GM21576 (cell line): Measurements from ENCODE around the gene MAGI2.
"Not testable (repeated sequence)": the region's sequence is repeated elsewhere in the genome, so short reads cannot be mapped to it uniquely, and the experiment has no call there.

Experiments
- ATAC-seq: cut with Tn5 transposase; IDR thresholded peaks from one replicate; pipeline ENCODE4 v1.9.1; 2021; ENCODE audit warnings: mild to moderate bottlenecking, moderate library complexity; ENCODE audit not compliant: unreplicated experiment

Gene MAGI2

DNA sequence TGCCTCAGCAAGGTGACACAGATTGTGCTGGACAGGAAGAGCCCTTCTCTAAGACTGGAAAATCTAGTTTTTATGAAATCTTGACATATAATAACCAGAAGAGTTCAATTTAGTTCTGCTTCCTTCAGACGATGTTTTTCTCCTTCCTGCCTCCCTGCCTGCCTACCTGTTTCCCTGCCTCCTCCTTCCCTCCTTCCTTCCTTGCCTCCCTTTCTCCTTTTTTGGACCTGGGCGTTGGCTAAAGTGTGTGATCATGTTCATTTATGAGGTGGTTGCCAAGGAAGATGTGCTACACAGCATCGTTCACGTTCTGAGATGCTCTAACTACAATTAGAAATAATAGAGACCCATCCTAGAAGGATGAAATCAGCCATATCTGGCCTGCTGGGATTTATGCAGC, 1430.3 kb downstream of the MAGI2 start:
- no peak for ATAC-seq

DNA sequence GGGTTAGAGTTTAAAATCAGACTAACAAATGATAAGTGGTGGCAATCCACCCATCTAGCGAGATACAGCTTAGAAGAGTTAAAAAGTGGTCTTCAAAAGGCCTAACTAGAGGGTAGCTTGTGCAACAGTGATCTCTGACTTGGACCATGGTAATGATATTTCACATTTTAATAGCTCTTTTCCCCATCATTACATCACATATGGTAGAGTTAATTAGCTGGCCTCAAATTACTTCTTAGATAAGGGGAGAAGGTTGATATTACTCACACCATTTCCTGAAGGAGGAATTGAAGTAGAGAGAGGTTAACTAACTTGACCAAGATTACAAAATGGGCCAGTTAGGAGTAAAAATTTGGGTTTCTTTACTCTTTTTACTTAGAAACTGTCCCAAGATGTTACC, 1431.3 kb downstream of the MAGI2 start:
- ATAC-seq: no peak

- ATAC-seq: no peak
These were observed 1432.6 kb downstream of the MAGI2 start for GRCh38 chr7:78020874-78021249.

DNA sequence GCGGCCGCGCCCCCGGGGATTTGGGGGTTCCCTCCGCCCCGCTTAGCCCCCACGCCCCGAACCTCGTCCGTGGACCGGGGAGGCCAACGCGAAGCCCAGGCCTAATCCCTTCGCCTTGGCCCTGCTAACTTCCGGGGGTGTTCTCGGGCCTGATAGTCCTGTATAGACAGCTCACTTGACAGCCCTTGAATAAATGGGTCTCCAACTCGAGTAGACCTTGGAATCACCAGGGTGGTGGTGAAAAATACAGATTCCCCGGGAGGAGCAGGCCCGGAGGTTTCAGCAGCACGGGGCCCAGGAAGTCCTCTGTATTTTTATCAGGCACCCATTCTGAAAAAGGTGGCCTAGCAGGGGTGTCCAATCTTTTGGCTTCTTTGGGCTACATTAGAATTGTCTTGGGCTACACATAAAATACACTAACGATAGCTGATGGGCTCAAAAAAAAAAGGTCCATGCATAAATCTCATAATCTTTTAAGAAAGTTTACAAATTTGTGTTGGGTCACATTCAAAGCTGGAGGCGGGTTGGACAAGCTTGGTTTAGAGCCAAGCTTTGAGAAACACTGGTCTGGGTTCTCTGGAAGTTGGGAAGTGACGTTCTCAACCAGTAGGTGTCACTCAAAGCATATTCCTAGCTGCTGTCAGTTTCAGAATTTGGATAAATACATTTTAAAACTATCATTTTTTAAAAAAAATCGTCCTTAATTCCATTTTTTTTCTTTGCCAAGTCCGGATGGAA, 1433.2 kb downstream of the MAGI2 start:
- ATAC-seq: peak; percentile 46

DNA sequence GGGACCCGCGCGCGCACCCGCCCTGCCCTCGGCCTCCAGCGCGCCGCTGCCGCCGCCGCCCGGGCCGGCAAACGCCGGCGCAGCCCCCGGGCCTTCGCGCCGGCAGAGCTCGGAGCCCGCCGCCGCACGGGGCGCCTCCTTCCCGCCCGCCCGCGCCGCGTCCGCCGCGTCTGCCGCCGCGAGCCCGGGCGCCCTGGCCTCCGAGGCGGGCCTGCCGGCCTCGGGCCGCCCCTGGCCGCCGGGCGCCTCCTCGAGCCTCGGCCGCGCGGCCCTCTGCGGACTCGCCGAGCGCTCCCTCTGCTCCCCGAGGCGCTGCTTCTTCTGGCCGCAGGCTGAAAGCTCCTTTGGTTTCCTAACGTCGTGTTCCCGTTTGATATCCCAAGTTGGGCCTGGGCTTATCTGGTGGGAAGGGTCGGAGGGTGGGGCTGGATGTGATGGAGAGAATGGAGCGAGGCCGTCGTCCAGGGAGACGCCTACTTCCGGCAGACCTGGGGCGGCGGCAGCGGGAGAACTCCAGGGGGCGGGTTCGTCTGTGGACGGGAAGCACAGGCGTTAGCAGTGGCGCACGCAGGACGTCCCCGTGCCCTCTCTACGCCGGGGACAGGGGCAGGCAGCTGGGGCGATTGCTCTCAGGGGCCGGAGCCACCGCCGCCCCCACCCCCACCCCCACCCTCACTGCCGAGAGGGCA, 1433.9 kb downstream of the MAGI2 start:
- peak; percentile 94 for ATAC-seq

- peak; percentile 9 for ATAC-seq
These were observed 1434.6 kb downstream of the MAGI2 start for GRCh38 chr7:78018641-78019446.

- no peak for ATAC-seq
These were observed 1435.8 kb downstream of the MAGI2 start for GRCh38 chr7:78017591-78018100.

- no peak for ATAC-seq
These were observed 1437.8 kb downstream of the MAGI2 start for GRCh38 chr7:78015574-78016260.

DNA sequence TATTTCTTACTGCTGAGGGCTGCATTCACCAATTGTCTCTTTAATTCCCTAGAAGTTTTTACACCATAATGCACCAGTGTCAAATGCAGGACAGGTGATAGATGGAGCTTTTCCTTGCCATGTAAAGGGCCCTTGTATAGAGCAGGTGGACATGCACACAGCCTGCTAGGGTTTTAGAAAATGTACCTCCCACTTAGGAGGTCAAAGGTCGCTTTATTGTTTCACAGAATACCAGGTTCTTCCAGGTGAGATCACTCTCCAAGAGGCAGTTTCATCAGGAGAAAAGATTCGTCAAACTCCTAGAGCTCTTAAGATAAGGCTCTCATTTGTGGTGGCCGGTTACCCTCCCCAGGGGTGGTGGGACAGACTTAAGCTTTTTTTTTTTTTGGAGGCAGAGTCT, 1439.1 kb downstream of the MAGI2 start:
- ATAC-seq: no peak

DNA sequence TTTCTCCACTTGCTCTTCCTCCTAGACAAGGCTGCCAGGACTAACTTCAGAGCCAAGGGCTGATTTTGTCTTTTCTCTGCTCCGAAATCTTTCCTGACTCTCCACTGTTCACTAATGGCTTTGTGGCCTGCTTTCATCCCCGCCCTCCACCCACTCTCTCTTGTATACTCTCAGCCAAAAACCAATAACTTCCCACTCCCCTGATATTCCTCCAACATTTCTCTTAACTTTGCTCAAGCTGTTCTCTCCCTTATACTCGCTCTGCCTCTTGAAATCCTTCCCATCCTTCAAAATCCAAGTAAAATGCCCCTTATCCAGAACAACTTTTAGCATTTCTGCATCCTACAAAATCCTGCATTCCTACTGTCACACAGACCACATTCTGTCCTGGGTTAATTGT, 1440.1 kb downstream of the MAGI2 start:
- ATAC-seq: no peak

- ATAC-seq: no peak
These were observed 1441.8 kb downstream of the MAGI2 start for GRCh38 chr7:78011642-78012041.

DNA sequence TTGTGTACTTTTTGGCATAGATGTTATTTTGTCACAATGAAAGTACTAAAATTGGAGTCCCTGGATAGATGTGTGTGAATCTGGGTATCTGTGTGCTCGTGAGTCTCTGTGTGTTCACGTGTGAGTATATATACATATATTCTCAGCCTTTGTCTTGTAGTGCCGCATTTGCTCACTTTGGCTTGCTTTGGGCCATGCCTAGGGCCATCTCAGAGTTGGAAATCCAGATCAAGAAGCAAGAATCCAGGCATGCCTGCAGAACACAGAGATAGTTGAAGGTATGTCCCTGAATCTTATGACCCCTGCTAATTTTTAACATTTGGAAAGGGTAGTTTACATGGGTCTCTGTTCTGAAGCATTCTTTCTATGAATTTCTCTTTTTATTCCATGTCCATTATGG, 1446.2 kb downstream of the MAGI2 start:
- no peak for ATAC-seq

GRCh38 chr7:78006063-78006755, 1447.3 kb downstream of the MAGI2 start:
- no peak for ATAC-seq

- ATAC-seq: no peak
These were observed 1450.8 kb downstream of the MAGI2 start for GRCh38 chr7:78002715-78003114.

GRCh38 chr7:78002021-78002420, 1451.4 kb downstream of the MAGI2 start:
- ATAC-seq: no peak

GRCh38 chr7:77999168-77999567, 1454.3 kb downstream of the MAGI2 start:
- not testable (repeated sequence) for ATAC-seq

DNA sequence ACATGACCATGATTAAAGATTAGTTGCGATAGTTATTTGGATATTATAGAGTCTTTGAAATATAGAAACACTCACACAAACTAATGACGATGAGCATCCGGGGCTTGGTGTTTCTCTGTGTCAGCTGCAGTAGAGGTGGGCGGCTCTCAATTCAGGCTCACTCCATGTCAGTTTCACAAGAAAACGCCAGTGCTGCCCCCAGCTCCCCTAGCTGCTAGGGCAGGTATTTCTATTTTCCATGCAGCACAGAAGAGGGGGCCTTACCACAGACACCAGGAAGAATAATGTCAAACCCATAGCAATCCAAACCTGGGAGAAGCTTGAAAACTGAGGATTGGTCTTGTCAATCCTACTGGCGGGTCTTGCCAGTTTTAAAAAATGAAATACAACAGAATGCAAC, 1457.8 kb downstream of the MAGI2 start:
- no peak for ATAC-seq

- ATAC-seq: no peak
These were observed 1459.6 kb downstream of the MAGI2 start for GRCh38 chr7:77993838-77994237.

DNA sequence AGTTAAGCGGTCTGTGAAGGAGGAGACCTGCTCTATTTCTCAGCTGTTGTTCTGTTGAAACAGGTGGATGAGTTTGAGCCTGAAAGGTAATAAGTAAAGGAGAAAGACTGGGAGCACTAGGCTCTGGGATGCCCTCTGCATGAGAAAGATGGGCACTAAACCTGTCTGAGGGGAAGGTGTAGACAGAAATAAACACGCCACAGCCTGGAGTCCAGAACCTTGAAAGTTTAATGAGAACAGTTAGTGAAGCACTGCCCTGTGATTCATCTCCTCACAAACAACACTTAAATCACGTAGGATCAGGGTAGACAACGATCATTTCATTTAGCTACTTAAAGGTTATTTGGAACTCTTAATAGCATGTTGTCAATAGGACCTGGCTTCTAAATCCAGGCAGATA, 1461.8 kb downstream of the MAGI2 start:
- ATAC-seq: no peak

DNA sequence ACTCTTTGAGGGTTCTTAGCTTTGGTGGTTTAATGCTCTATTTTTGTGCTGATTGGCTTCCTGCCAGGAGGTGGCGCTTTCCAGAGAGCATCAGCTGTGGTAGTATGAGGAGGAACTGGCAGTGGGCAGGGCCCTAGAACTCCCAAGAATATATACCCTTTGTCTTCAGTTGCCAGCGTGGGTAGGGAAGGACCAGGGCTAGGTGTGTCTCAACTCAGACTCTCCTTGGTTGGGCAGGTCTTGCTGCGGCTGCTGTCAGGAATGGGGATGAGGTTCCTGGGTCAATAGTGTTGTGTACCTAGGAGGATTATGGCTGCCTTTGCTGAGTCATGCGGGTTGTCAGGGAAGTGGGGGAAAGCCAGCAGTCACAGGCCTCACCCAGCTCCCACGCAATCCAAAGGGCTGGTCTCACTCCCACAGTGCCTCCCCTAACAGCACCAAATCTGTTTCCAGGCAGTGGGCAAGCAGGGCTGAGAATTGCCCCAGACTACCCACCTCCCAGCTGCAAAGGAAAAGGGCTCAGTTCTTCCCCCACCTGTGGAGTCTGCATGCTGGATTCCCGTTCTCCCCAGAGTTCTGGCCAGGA, 1463.4 kb downstream of the MAGI2 start:
- ATAC-seq: no peak
